Hepatocyte (in vitro differentiated cells): ENCODE results near the gene NBAS. TPM values are rescaled to one million over a fixed set of nuclear protein-coding genes. Genes with fewer than 3 reads are reported as not detected.
"Not testable (repeated sequence)": the region's sequence is repeated elsewhere in the genome, so short reads cannot be mapped to it uniquely, and the experiment has no call there.

Experiments used
- DNase-seq: peaks from one replicate; pipeline ENCODE4 v3.0.0-alpha.2; 2016; ENCODE audit warnings: low spot score
- H2AFZ ChIP-seq: fragments of 200-600 bp; sonication (generic); 2 replicates; pipeline ENCODE4 v1.6.0; 2016; ENCODE audit warnings: antibody characterized with exemption, mild to moderate bottlenecking
- H3K27ac ChIP-seq: fragments of 200-600 bp; sonication (generic); 2 replicates; pipeline ENCODE4 v1.5.1; 2016; ENCODE audit warnings: mild to moderate bottlenecking
- H3K27me3 ChIP-seq: fragments of 200-600 bp; sonication (generic); 2 replicates; pipeline ENCODE4 v1.6.1; 2016
- H3K36me3 ChIP-seq: fragments of 200-600 bp; sonication (generic); replicated peaks from 2 replicates; pipeline ENCODE4 v1.5.1; 2016; ENCODE audit warnings: low read depth; ENCODE audit not compliant: insufficient read depth
- H3K4me1 ChIP-seq: fragments of 200-600 bp; sonication (generic); 2 replicates; pipeline ENCODE4 v1.5.1; 2016; ENCODE audit warnings: mild to moderate bottlenecking, moderate library complexity; ENCODE audit not compliant: insufficient read depth
- H3K4me2 ChIP-seq: fragments of 200-600 bp; sonication (generic); 2 replicates; pipeline ENCODE4 v1.6.0; 2016
- H3K4me3 ChIP-seq: fragments of 200-600 bp; sonication (generic); 2 replicates; pipeline ENCODE4 v1.5.1; 2016; ENCODE audit warnings: mild to moderate bottlenecking
- H3K79me2 ChIP-seq: fragments of 200-600 bp; sonication (generic); 2 replicates; pipeline ENCODE4 v1.6.0; 2017; ENCODE audit warnings: mild to moderate bottlenecking
- H3K9me2 ChIP-seq: fragments of 200-600 bp; sonication (generic); replicated peaks from 2 replicates; pipeline ENCODE4 v1.6.0; 2017; ENCODE audit warnings: mild to moderate bottlenecking; ENCODE audit not compliant: insufficient read depth
- H3K9me3 ChIP-seq: fragments of 200-600 bp; sonication (generic); 2 replicates; pipeline ENCODE4 v1.5.1; 2016; ENCODE audit warnings: low read depth, mild to moderate bottlenecking
- H4K20me1 ChIP-seq: fragments of 200-600 bp; sonication (generic); 2 replicates; pipeline ENCODE4 v1.6.0; 2016; ENCODE audit warnings: mild to moderate bottlenecking; ENCODE audit not compliant: insufficient read depth, poor library complexity, severe bottlenecking
- CTCF ChIP-seq: fragments of 200-600 bp; sonication (generic); IDR thresholded peaks from 2 replicates; pipeline ENCODE4 v1.5.1; 2016; ENCODE audit warnings: antibody characterized with exemption, mild to moderate bottlenecking; ENCODE audit not compliant: poor library complexity
- EZH2 ChIP-seq: fragments of 200-600 bp; sonication (generic); IDR thresholded peaks from 2 replicates; pipeline ENCODE4 v1.6.1; 2016; ENCODE audit warnings: antibody characterized with exemption, mild to moderate bottlenecking, borderline replicate concordance
- EZH2phosphoT487 ChIP-seq: fragments of 200-600 bp; sonication (generic); IDR thresholded peaks from one replicate; pipeline ENCODE4 v1.6.1; 2018; ENCODE audit warnings: antibody characterized with exemption, mild to moderate bottlenecking, low read depth, moderate library complexity; ENCODE audit not compliant: unreplicated experiment, severe bottlenecking
- WGBS: methylation state at CpG from one replicate; pipeline ENCODE4 v1.1.6; 2016; ENCODE audit warnings: low lambda C conversion rate; ENCODE audit errors: missing lambda C conversion rate; 5-methylcytosine and 5-hydroxymethylcytosine counted together
- polyA plus RNA-seq: library from polyadenylated mRNA; unstranded; fragments of >200 nt; fragmentation: Nextera tagmentation; extraction: Ambion mirVana; gene quantifications from 2 replicates; pipeline ENCODE4 v1.2.1, GENCODE V29; 2016
- total RNA-seq: library from RNA; depleted of rRNA; stranded (reverse); fragments of >200 nt; gene quantifications from 2 replicates; pipeline ENCODE4 v1.2.3, GENCODE V29; 2014

NBAS gene
- total and polyA plus RNA-seq, 2 experiments from 2014 or later: 20.8 to 47.2 TPM

GRCh38 chr2:15260196-15260595 is 300.9 kb downstream of the NBAS start:
- H3K4me1 ChIP-seq: peaks cover 4% of the 10 kb centered on the region
- H3K4me3 ChIP-seq: no peak overlapping the region
- no peaks in the 10 kb centered on the region for H3K27me3 ChIP-seq
- H4K20me1 ChIP-seq: no peaks in the 10 kb centered on the region
- no peaks in the 10 kb centered on the region for H3K9me2 ChIP-seq
- no peaks in the 10 kb centered on the region for H3K79me2 ChIP-seq
- H2AFZ ChIP-seq: no peak overlapping the region
- 62% methylated on average over 3 of the region's 3 CpGs for WGBS
- no peak overlapping the region for H3K27ac ChIP-seq
- no peak overlapping the region for H3K4me2 ChIP-seq
- no peak for DNase-seq
- no peak for TF ChIP-seq EZH2phosphoT487
- no peak for TF ChIP-seq CTCF
- no peak for TF ChIP-seq EZH2
- peaks cover 4% of the 10 kb centered on the region for H3K36me3 ChIP-seq
- peaks cover 4% of the 10 kb centered on the region for H3K9me3 ChIP-seq

- Histone ChIP-seq H4K20me1 (no peaks in the 10 kb centered on the region), H3K4me1 (peaks cover 4% of the 10 kb centered on the region), H3K27me3 (no peaks in the 10 kb centered on the region), H3K9me2 (no peaks in the 10 kb centered on the region), H2AFZ (no peak overlapping the region), H3K79me2 (no peaks in the 10 kb centered on the region), H3K27ac (no peak overlapping the region), H3K9me3 (peaks cover 4% of the 10 kb centered on the region), H3K4me3 (no peak overlapping the region), H3K4me2 (no peak overlapping the region), H3K36me3 (peaks cover under 1% of the 10 kb centered on the region)
- DNase-seq: no peak
- 41% methylated on average over 1 of the region's 1 CpG for WGBS
- TF ChIP-seq EZH2 (no peak), CTCF (no peak), EZH2phosphoT487 (no peak)
Measured at GRCh38 chr2:15259356-15259756, 301.8 kb downstream of the NBAS start.

GRCh38 chr2:15258385-15258784 is 302.7 kb downstream of the NBAS start:
- H3K9me2 ChIP-seq, H2AFZ ChIP-seq, H3K27me3 ChIP-seq, H3K27ac ChIP-seq, DNase-seq, H3K4me2 ChIP-seq, H3K4me3 ChIP-seq, H3K4me1 ChIP-seq, H3K79me2 ChIP-seq, H3K9me3 ChIP-seq, H3K36me3 ChIP-seq, H4K20me1 ChIP-seq: not testable (repeated sequence)
- 89% methylated on average over 7 of the region's 7 CpGs for WGBS

GRCh38 chr2:15253835-15254286 is 307.3 kb downstream of the NBAS start:
- 84% methylated on average over 3 of the region's 3 CpGs for WGBS
- TF ChIP-seq EZH2 (no peak), EZH2phosphoT487 (no peak), CTCF (no peak)
- no peak overlapping the region for H2AFZ ChIP-seq

More at GRCh38 chr2:15253835-15254286, 307.3 kb downstream of the NBAS start:
- H3K4me2 ChIP-seq: no peak overlapping the region
- H3K79me2 ChIP-seq: no peaks in the 10 kb centered on the region
- H3K4me3 ChIP-seq: no peak overlapping the region
- no peaks in the 10 kb centered on the region for H3K27me3 ChIP-seq
- H3K4me1 ChIP-seq: no peaks in the 10 kb centered on the region
- no peaks in the 10 kb centered on the region for H4K20me1 ChIP-seq
- H3K36me3 ChIP-seq: no peaks in the 10 kb centered on the region
- H3K9me2 ChIP-seq: no peaks in the 10 kb centered on the region
- no peak for DNase-seq
- H3K9me3 ChIP-seq: peaks cover 1% of the 10 kb centered on the region
- H3K27ac ChIP-seq: no peak overlapping the region
